HepG2 (cell line): ENCODE measurements around the gene SERINC1. TPM values are rescaled to one million over a fixed set of nuclear protein-coding genes. Genes with fewer than 3 reads are reported as not detected.

Source experiments
- MLLT10 ChIP-seq: sonication (generic); formaldehyde crosslinking; IDR thresholded peaks from 2 replicates; pipeline ENCODE4 v1.4.0; 2020; ENCODE audit warnings: missing genetic modification reagents
- MYC ChIP-seq: sonication (generic); formaldehyde crosslinking; IDR thresholded peaks from 2 replicates; pipeline ENCODE4 v1.9.0; 2021; ENCODE audit warnings: missing genetic modification reagents, borderline replicate concordance
- PHF8 ChIP-seq: sonication (generic); formaldehyde crosslinking; IDR thresholded peaks from 2 replicates; pipeline ENCODE4 v1.5.0; 2020; ENCODE audit warnings: missing genetic modification reagents
- POLR2A ChIP-seq, 2 experiments: IDR thresholded peaks; 2 replicates each; pipeline ENCODE4 v1.6.1; 2011; ENCODE audit warnings: low read depth in 2 of 2, low read length in 2 of 2, mild to moderate bottlenecking in 1 of 2, moderate library complexity in 1 of 2; ENCODE audit not compliant: insufficient read depth in 1 of 2
- RARG ChIP-seq: sonication (generic); formaldehyde crosslinking; IDR thresholded peaks from 2 replicates; pipeline ENCODE4 v1.4.0; 2020; ENCODE audit warnings: low read depth, mild to moderate bottlenecking, missing genetic modification reagents
- SNAPC4 ChIP-seq: sonication (generic); formaldehyde crosslinking; IDR thresholded peaks from 2 replicates; pipeline ENCODE4 v1.4.0; 2020; ENCODE audit warnings: mild to moderate bottlenecking, missing genetic modification reagents
- SNRNP70 ChIP-seq: fragments of 200-400 bp; formaldehyde crosslinking; IDR thresholded peaks from 2 replicates; pipeline ENCODE4 v1.6.1; 2017; ENCODE audit warnings: mild to moderate bottlenecking, low read depth, low read length, moderate library complexity
- ZC3H13 ChIP-seq: sonication (generic); formaldehyde crosslinking; IDR thresholded peaks from 2 replicates; pipeline ENCODE4 v1.8.1; 2023; ENCODE audit warnings: mild to moderate bottlenecking, missing genetic modification reagents, moderate library complexity
- ZNF136 ChIP-seq: sonication (generic); formaldehyde crosslinking; IDR thresholded peaks from 2 replicates; pipeline ENCODE4 v1.8.1; 2022; ENCODE audit warnings: low read depth, mild to moderate bottlenecking, moderate library complexity, missing genetic modification reagents
- ZNF24 ChIP-seq: fragments of 450-650 bp; IDR thresholded peaks from 2 replicates; pipeline ENCODE4 v1.6.1; 2017; ENCODE audit warnings: antibody characterized with exemption, mild to moderate bottlenecking
- ZNF335 ChIP-seq: sonication (generic); formaldehyde crosslinking; IDR thresholded peaks from 2 replicates; pipeline ENCODE4 v1.4.0; 2020; ENCODE audit warnings: missing genetic modification reagents
- polyA plus RNA-seq, 8 experiments: library from polyadenylated mRNA; depleted of rRNA in 3 of 8; stranded (reverse) in 7 of 8; unstranded in 1 of 8; fragments of >200 nt; fragmentation: Illumina TruSeq in 4 of 8; extraction: Trizol in 4 of 8; gene quantifications; 2 replicates each; pipeline versions ENCODE4 v1.2.1 to v1.2.3, GENCODE V29; 2011 to 2016; ENCODE audit warnings: low read depth in 4 of 8, missing spikeins in 1 of 8, mixed read lengths in 1 of 8; ENCODE audit not compliant: insufficient read depth in 1 of 8
- total RNA-seq, 5 experiments: library from RNA; depleted of rRNA; stranded (reverse); fragments of >200 nt; fragmentation: Illumina TruSeq; extraction: Trizol; gene quantifications; 2 replicates each; pipeline ENCODE4 v1.2.3, GENCODE V29; 2016; ENCODE audit warnings: low read depth in 1 of 5
- TF ChIP-seq, protein P1 (sequence below): sonication (generic); formaldehyde crosslinking; conservative IDR thresholded peaks from 2 replicates; pipeline ENCODE4 v1.4.0; 2020; ENCODE audit warnings: mild to moderate bottlenecking, missing genetic modification reagents, moderate library complexity
- TF ChIP-seq, protein P2 (sequence below): sonication (generic); formaldehyde crosslinking; conservative IDR thresholded peaks from 2 replicates; pipeline ENCODE4 v1.8.0; 2022; ENCODE audit warnings: mild to moderate bottlenecking, moderate library complexity, missing genetic modification reagents
- TF ChIP-seq, protein P3 (sequence below): IDR thresholded peaks from 2 replicates; pipeline ENCODE4 v1.6.1; 2016; ENCODE audit warnings: mild to moderate bottlenecking

SERINC1 gene
- total and polyA plus RNA-seq, 2 of the 13 experiments (the other 11 are each of a cell fraction or from before 2014, with no cell fraction given): 93.5 to 112 TPM

- TF ChIP-seq SNAPC4 (CRISPR knock-in tag): 0 out of 2 replicates have a peak, but pooled peaks have one; percentile 29
- TF ChIP-seq ZNF335: peak; percentile 83; the same call in 1 of the 2 replicates
- TF ChIP-seq POLR2A (IDR thresholded peaks at IDR 0.05; ENCODE audit: insufficient read depth in 1 of 2, low read depth in 2 of 2, low read length in 2 of 2): peak; percentile 91 to 92
- peak; percentile 28; the same call in 1 of the 2 replicates for TF ChIP-seq MYC (CRISPR knock-in tag)
- 0 out of 2 replicates have a peak, but pooled peaks have one; percentile 33 for TF ChIP-seq ZNF136 (CRISPR knock-in tag)
- no peak for TF ChIP-seq ZNF24
- no peak for TF ChIP-seq SNRNP70
- peak; percentile 65; the same call in 1 of the 2 replicates for TF ChIP-seq RARG
- TF ChIP-seq PHF8: peak; percentile 89
- TF ChIP-seq MLLT10: no peak
- TF ChIP-seq, protein P1, sequence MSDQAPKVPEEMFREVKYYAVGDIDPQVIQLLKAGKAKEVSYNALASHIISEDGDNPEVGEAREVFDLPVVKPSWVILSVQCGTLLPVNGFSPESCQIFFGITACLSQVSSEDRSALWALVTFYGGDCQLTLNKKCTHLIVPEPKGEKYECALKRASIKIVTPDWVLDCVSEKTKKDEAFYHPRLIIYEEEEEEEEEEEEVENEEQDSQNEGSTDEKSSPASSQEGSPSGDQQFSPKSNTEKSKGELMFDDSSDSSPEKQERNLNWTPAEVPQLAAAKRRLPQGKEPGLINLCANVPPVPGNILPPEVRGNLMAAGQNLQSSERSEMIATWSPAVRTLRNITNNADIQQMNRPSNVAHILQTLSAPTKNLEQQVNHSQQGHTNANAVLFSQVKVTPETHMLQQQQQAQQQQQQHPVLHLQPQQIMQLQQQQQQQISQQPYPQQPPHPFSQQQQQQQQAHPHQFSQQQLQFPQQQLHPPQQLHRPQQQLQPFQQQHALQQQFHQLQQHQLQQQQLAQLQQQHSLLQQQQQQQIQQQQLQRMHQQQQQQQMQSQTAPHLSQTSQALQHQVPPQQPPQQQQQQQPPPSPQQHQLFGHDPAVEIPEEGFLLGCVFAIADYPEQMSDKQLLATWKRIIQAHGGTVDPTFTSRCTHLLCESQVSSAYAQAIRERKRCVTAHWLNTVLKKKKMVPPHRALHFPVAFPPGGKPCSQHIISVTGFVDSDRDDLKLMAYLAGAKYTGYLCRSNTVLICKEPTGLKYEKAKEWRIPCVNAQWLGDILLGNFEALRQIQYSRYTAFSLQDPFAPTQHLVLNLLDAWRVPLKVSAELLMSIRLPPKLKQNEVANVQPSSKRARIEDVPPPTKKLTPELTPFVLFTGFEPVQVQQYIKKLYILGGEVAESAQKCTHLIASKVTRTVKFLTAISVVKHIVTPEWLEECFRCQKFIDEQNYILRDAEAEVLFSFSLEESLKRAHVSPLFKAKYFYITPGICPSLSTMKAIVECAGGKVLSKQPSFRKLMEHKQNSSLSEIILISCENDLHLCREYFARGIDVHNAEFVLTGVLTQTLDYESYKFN (CRISPR knock-in tag): peak; percentile 41; the same call in 1 of the 2 replicates
- peak; percentile 82; the same call in 1 of the 2 replicates for TF ChIP-seq ZC3H13 (CRISPR knock-in tag)
- TF ChIP-seq, protein P2, sequence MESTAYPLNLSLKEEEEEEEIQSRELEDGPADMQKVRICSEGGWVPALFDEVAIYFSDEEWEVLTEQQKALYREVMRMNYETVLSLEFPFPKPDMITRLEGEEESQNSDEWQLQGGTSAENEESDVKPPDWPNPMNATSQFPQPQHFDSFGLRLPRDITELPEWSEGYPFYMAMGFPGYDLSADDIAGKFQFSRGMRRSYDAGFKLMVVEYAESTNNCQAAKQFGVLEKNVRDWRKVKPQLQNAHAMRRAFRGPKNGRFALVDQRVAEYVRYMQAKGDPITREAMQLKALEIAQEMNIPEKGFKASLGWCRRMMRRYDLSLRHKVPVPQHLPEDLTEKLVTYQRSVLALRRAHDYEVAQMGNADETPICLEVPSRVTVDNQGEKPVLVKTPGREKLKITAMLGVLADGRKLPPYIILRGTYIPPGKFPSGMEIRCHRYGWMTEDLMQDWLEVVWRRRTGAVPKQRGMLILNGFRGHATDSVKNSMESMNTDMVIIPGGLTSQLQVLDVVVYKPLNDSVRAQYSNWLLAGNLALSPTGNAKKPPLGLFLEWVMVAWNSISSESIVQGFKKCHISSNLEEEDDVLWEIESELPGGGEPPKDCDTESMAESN: 0 out of 2 replicates have a peak, but pooled peaks have one; percentile 38
- TF ChIP-seq, protein P3, sequence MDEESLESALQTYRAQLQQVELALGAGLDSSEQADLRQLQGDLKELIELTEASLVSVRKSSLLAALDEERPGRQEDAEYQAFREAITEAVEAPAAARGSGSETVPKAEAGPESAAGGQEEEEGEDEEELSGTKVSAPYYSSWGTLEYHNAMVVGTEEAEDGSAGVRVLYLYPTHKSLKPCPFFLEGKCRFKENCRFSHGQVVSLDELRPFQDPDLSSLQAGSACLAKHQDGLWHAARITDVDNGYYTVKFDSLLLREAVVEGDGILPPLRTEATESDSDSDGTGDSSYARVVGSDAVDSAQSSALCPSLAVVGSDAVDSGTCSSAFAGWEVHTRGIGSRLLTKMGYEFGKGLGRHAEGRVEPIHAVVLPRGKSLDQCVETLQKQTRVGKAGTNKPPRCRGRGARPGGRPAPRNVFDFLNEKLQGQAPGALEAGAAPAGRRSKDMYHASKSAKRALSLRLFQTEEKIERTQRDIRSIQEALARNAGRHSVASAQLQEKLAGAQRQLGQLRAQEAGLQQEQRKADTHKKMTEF (CRISPR knock-in tag): peak; percentile 90; the same call in 1 of the 2 replicates
Observed at GRCh38 chr6:122471107-122472021, at the start of gene SERINC1 (continued).
